HG03139 (cell line): ENCODE results near the gene CCNT1.
"Not testable (repeated sequence)": the region's sequence is repeated elsewhere in the genome, so short reads cannot be mapped to it uniquely, and the experiment has no call there.

Source experiments
- ATAC-seq: cut with Tn5 transposase; IDR thresholded peaks from one replicate; pipeline ENCODE4 v1.9.1; 2021; ENCODE audit not compliant: unreplicated experiment

The CCNT1 gene

DNA sequence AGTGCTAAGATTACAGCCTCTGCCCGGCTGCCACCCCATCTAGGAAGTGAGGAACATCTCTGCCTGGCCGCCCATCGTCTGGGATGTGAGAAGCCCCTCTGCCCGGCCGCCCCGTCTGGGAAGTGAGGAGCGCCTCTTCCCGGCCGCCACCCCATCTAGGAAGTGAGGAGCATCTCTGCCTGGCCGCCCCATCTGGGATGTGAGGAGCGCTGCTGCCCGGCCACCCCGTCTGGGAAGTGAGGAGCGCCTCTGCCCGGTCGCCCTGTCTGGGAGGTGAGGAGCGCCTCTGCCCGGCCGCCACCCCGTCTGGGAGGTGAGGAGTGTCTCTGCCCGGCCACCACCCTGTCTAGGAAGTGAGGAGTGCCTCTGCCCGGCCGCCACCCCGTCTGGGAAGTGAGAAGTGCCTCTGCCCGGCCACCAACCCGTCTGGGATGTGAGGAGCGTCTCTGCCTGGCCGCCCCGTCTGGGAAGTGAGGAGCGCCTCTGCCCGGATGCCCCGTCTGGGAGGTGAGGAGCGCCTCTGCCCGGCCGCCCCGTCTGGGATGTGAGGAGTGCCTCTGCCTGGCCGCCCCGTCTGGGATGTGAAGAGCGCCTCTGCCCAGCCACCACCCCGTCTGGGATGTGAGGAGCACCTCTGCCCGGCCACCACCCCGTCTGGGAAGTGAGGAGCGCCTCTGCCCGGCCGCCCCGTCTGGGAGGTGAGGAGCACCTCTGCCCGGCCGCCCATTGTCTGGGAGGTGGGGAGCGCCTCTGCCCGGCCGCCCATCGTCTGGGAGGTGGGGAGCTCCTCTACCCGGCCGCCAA is 74.6 kb downstream of the CCNT1 start:
- not testable (repeated sequence) for ATAC-seq

- no peak for ATAC-seq
Observed at GRCh38 chr12:48640854-48641253, 75.7 kb downstream of the CCNT1 start.

DNA sequence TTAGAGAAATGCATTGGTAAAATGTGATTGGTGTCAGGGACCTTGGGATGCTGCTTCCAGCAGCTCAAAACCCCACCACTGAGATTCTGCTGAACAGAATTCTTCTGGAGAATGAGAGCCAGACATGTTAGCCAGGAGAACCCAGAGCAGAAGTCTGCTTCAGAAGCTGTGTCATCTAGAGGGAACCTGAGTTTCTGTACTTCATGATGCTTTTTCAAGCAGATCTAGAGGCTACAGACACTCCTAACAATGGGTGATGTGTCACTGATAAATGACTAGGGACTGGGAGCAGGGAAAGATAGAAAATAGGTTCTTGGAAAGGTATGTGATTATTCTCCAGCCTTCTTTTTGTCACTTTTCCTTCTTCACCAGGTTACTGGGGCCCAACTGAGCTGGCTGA is 76.1 kb downstream of the CCNT1 start:
- ATAC-seq: no peak
